Effector memory CD4-positive, alpha-beta T cell (primary cell): ENCODE measurements around the gene HLF.
"Not testable (repeated sequence)": the region's sequence is repeated elsewhere in the genome, so short reads cannot be mapped to it uniquely, and the experiment has no call there.

ENCODE experiments used
- DNase-seq, 3 donors: peaks; one replicate each; pipeline ENCODE4 v3.0.0-alpha.2; 2020
- H3K27ac ChIP-seq: 2 replicates; pipeline ENCODE4 v1.7.0; 2013; ENCODE audit warnings: mild to moderate bottlenecking, low read length, moderate library complexity; ENCODE audit not compliant: insufficient read depth, poor library complexity, severe bottlenecking
- H3K27me3 ChIP-seq: replicated peaks from 2 replicates; pipeline ENCODE4 v1.7.0; 2013; ENCODE audit warnings: mild to moderate bottlenecking, low read length; ENCODE audit not compliant: insufficient read depth, control insufficient read depth, poor library complexity, severe bottlenecking
- H3K36me3 ChIP-seq: 2 replicates; pipeline ENCODE4 v1.7.0; 2013; ENCODE audit warnings: mild to moderate bottlenecking, low read length, moderate library complexity; ENCODE audit not compliant: control insufficient read depth, insufficient read depth
- H3K4me1 ChIP-seq: 2 replicates; pipeline ENCODE4 v1.7.0; 2013; ENCODE audit warnings: low read length, mild to moderate bottlenecking; ENCODE audit not compliant: control insufficient read depth, insufficient read depth, poor library complexity, severe bottlenecking
- H3K4me3 ChIP-seq: 2 replicates; pipeline ENCODE4 v1.7.0; 2013; ENCODE audit warnings: low read length, low read depth, mild to moderate bottlenecking; ENCODE audit not compliant: insufficient read depth, poor library complexity, severe bottlenecking
- H3K9me3 ChIP-seq: 2 replicates; pipeline ENCODE4 v1.7.0; 2013; ENCODE audit warnings: mild to moderate bottlenecking, low read length, moderate library complexity; ENCODE audit not compliant: control insufficient read depth

Gene HLF

DNA sequence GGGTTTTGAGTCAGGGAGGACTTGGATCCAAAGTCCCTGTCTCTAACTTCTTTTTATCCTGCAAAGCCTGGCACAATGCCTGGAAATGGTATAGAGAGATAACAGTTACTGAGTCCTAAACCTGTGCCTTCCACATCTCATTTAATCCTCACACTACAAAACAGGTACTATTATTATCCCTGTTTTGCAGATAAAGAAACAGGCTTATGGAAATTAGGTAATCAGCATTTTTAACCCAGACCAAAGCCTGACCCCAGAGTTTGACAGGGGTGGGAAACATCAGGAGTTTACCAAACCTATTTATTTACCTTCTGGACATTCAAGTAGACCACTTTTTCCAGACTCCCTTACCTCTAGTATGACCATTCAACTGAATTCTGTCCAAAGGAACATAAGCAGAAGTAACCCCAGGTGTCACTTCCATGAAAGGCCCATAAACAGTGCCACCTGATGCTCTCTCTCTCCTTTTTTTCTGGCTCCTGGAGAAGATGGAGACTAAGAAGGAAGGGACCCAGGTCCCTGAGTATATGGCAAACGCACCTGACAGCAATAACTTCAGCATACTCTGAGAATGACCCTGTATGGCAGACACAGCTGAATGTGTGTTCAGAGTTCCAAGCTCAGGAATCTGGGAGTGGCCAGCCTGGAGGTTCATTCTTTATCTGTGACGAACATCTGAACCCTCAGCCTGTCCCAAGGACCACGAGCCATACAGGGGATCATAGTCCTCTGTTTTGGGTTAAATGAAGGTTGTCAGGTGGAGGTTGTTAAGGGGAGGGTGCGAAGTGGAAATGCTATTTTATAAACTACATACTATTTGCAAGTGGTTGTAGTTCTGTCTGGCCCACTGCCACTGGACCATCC lies 62.7 kb downstream of the HLF start:
- H3K27me3 ChIP-seq: no peaks in the 10 kb centered on the region
- H3K4me1 ChIP-seq: no peaks in the 10 kb centered on the region
- no peaks in the 10 kb centered on the region for H3K36me3 ChIP-seq
- DNase-seq: no peak
- no peaks in the 10 kb centered on the region for H3K9me3 ChIP-seq
- no peak overlapping the region for H3K4me3 ChIP-seq
- H3K27ac ChIP-seq: no peak overlapping the region

DNA sequence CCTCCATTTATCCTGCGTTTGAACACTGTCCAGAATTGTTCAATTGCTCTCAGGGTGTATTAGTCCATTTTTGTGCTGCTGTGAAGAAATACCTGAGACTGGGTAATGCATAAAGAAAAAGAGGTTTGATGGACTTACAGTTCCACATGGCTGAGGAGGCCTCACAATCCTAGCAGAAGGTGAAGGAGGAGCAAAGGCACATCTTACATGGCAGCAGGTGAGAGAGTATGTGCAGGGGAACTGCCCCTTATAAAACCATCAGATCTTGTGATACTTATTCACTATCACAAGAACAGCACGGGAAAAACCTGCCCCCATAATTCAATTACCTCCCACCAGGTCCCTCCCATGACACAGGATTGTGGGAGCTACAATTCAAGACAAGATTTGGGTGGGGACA lies 63.8 kb downstream of the HLF start:
- H3K27ac ChIP-seq, H3K27me3 ChIP-seq, DNase-seq, H3K4me1 ChIP-seq, H3K36me3 ChIP-seq, H3K4me3 ChIP-seq, H3K9me3 ChIP-seq: not testable (repeated sequence)

DNA sequence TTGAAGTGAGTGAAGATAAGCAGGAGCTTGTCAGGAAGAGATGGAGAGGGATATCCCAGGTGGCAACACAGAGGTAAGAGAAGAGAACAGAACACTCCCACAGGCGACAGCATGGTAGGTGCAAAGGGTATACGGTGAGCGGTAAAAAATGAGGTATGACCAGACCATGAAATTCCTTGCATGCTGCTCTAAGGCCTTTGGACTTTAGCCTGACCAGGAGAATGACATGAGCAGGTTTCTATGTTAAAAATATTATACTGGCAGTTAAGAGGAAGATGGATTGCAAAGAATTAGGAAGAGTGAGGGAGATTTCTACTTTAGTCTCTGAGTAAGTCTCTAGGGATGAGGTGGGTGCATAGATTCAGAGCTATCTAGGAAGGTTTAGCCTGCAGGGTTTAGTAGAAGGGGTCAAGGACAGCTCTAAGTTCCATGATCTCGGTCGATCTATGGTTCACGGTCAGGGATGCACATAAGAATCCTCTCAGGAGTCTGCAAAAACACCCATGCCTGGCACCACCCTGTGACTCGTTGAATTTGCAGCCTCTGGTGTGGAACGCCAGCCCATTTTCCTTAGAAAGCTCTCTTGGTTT lies 65.7 kb downstream of the HLF start:
- Histone ChIP-seq H3K27me3 (no peaks in the 10 kb centered on the region), H3K4me3 (no peak overlapping the region), H3K36me3 (no peaks in the 10 kb centered on the region), H3K27ac (no peak overlapping the region), H3K4me1 (no peaks in the 10 kb centered on the region), H3K9me3 (no peaks in the 10 kb centered on the region)
- DNase-seq: no peak

DNA sequence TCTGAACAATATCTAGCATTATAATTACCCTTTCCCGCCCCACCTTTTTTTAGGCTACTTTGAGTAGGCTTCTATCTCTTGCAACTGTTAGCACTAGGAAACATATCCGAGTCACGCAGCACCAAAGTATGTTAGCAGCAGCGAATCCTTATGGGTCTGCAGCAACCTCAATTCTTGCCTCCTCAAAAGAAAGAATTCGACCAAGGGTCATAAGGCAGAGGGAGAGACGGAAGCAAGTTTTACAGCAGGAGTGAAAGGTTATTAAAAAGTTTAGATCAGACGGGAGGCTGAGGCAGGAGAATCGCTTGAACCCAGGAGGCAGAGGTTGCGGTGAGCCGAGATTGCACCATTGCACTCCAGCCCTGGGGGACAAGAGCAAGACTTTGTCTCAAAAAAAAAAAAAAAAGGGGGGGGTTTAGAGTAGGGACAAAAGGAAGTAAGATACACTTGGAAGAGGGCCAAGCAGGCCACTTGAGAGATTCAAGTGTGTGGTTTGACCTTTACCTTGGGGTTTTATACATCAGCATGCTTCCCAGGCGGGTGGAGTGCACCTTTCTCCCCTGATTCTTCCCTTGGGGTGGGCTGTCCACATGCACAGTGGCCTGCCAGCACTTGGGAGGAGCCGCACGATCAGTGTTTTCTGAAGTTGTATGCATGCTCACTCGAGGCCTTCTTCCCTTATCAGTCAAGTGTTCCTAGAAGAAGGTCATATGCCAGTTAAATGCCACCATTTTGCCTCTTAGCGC lies 67.7 kb downstream of the HLF start:
- no peaks in the 10 kb centered on the region for H3K36me3 ChIP-seq
- H3K9me3 ChIP-seq: no peaks in the 10 kb centered on the region
- no peaks in the 10 kb centered on the region for H3K27me3 ChIP-seq
- H3K4me1 ChIP-seq: no peaks in the 10 kb centered on the region
- H3K4me3 ChIP-seq: no peak overlapping the region
- H3K27ac ChIP-seq: no peak overlapping the region
- DNase-seq: no peak

DNA sequence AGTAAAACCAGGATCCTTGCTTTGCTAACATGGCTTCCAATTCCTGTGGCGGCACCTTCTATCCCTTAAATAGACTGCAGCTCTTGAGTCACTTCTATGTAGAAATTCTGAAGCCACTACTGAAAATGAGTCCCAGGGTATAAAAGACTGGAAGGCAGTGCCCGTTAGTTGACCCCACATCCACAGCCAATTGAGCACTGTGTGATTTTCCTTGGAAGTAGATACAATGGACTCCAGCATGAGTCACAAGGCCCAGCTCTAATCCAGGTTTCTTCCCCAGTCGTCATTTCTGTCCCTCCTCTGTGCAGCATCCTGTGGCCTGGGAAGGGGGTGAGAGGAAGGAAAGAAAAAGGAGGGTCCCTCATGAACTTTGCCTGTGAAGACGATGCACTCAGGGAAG lies 69.5 kb downstream of the HLF start:
- Histone ChIP-seq H3K27ac (no peak overlapping the region), H3K36me3 (no peaks in the 10 kb centered on the region), H3K27me3 (no peaks in the 10 kb centered on the region), H3K9me3 (no peaks in the 10 kb centered on the region), H3K4me1 (no peaks in the 10 kb centered on the region), H3K4me3 (no peak overlapping the region)
- DNase-seq: no peak

DNA sequence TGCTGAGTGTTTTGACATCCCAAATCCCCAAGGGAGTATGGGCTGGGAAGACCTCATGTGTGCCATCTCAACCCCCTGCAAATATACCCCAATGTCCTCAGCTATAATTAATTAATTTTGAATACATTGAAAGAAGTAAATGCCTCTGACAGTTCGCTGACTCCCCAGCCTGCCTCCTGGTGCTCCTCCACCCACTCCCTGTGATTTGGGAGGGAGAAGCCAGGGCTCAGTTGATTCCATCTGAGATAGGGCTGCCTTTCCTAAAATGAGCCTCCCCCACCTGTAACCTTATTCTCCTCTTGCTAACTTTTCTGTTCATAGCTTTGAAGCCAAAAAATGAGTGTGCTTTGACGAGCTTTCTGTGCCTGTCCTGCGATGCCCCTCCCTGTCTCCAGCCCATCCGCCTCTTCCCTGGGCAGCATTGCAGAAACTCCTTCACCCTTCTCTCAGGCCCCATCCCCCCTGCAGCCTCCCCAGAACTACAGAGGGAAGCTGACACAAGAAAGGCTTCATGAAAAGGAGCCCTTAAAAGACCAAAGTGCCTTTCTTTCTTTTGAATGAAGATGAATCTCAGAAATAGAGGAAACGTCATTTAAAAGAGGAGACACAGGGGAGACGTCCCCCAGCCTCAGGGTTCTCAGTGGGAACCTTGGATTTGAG lies 70.3 kb downstream of the HLF start:
- DNase-seq: no peak
- Histone ChIP-seq H3K36me3 (no peaks in the 10 kb centered on the region), H3K4me1 (peaks cover 5% of the 10 kb centered on the region), H3K27me3 (no peaks in the 10 kb centered on the region), H3K27ac (no peak overlapping the region), H3K4me3 (no peak overlapping the region), H3K9me3 (no peaks in the 10 kb centered on the region)

DNA sequence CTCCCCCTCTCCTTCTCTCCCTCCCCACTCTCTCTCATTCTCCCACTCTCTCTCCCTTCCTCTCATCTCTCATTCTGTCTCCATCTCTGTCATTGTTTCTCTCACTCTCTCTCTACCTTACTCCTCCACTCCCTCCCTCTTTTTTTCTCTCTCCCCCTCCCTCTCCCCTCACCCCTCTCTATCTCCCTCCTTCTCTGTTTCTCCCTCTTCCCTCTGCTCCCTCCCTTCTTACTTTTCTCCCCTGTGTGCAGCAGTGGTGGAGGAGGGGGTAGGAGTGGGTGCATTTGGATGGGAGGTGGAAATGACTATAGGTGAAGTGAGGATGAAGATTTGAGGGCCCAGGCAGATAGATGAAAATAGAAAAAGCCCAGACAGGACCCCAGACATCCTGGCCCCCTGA lies 70.9 kb downstream of the HLF start:
- H3K27me3 ChIP-seq: no peaks in the 10 kb centered on the region
- H3K27ac ChIP-seq: no peak overlapping the region
- peaks cover 5% of the 10 kb centered on the region for H3K4me1 ChIP-seq
- no peak for DNase-seq
- no peak overlapping the region for H3K4me3 ChIP-seq
- H3K36me3 ChIP-seq: no peaks in the 10 kb centered on the region
- H3K9me3 ChIP-seq: no peaks in the 10 kb centered on the region

DNA sequence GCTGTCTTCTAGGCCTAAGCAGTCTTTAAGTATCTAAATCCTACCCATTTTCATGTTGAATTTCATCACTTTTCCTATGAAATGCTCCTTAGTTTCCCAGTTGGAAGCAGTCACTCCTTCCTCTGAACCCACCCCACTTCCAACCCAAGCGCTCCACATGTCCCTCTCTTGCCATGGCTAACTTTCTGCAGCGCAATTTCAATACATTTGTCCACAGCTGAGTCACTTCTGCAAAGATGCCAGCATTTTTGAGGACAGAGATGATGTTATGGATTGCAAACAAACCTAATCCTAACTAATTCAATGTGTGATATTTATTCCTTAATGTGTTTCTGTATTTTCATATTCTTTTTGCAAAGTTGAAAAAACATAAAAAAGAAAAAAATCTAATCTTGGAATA lies 71.7 kb downstream of the HLF start:
- H3K4me1 ChIP-seq: peaks cover 5% of the 10 kb centered on the region
- no peaks in the 10 kb centered on the region for H3K36me3 ChIP-seq
- H3K4me3 ChIP-seq: no peak overlapping the region

DNA sequence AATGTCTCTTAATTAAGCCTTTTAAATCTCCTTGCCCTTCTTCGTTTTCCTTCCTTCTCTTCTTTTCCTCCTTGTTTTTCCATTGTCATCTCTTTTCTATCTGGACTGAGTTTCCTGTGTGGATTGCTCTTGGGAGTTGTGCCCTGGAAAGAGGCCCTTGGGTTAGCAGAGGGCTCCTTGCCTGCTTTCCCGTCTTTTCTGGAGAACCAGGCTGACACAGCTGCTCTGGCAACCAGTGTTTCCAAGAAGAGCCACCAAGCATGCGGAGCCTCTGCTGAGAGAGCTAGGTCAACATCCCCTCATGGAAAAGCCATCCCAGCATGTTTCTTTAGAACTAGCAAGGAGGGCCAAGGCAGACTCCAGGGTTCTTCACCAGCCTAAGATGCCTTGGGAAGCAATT lies 75.4 kb downstream of the HLF start:
- no peak for DNase-seq
- no peak overlapping the region for H3K27ac ChIP-seq
- no peak overlapping the region for H3K4me3 ChIP-seq
- no peaks in the 10 kb centered on the region for H3K36me3 ChIP-seq
- no peaks in the 10 kb centered on the region for H3K27me3 ChIP-seq
- peaks cover 31% of the 10 kb centered on the region for H3K4me1 ChIP-seq
- no peaks in the 10 kb centered on the region for H3K9me3 ChIP-seq

More for the DNA sequence above, 71.7 kb downstream of the HLF start:
- H3K27me3 ChIP-seq: no peaks in the 10 kb centered on the region
- H3K9me3 ChIP-seq: no peaks in the 10 kb centered on the region
- H3K27ac ChIP-seq: no peak overlapping the region
- DNase-seq: no peak
